Esophagus squamous epithelium (tissue), 5 donors: Measurements from ENCODE around the gene SLC39A7. TPM values are rescaled to one million over a fixed set of nuclear protein-coding genes. Genes with fewer than 3 reads are reported as not detected.

Source experiments
- DNase-seq: peaks from one replicate; lab custom pipeline; 2025; lab: John Stamatoyannopoulos, UW
- H3K27ac ChIP-seq, 4 donors: fragments of 200-600 bp; sonication (generic); one replicate each; pipeline ENCODE4 v1.5.1; 2016 to 2019; ENCODE audit warnings: mild to moderate bottlenecking in 1 of 4
- H3K27me3 ChIP-seq, 4 donors: fragments of 200-600 bp; sonication (generic); 1 replicate in 3 of 4; 2 replicates in 1 of 4; pipeline versions ENCODE4 v1.5.1 to v1.6.0; 2017 to 2021; ENCODE audit warnings: antibody characterized with exemption in 1 of 4
- H3K36me3 ChIP-seq, 3 donors: fragments of 200-600 bp; sonication (generic); one replicate each; pipeline ENCODE4 v1.5.1; 2016 to 2019
- H3K4me1 ChIP-seq, 3 donors: fragments of 200-600 bp; sonication (generic); one replicate each; pipeline ENCODE4 v1.5.1; 2017 to 2019
- H3K4me3 ChIP-seq, 4 donors: fragments of 200-600 bp; sonication (generic); 1 replicate in 3 of 4; 2 replicates in 1 of 4; pipeline ENCODE4 v1.5.1; 2016 to 2019; ENCODE audit warnings: mild to moderate bottlenecking in 2 of 4, moderate library complexity in 1 of 4
- H3K9me3 ChIP-seq, 3 donors: fragments of 200-600 bp; sonication (generic); one replicate each; pipeline ENCODE4 v1.5.1; 2016 to 2019
- CTCF ChIP-seq, 6 experiments: fragments of 450-650 bp in 4 of 6; fragments of 200-600 bp in 2 of 6; sonication (generic) in 2 of 6; IDR thresholded peaks; one replicate each; pipeline ENCODE4 v1.5.1; 2016 to 2019; ENCODE audit warnings: antibody characterized with exemption in 6 of 6, mild to moderate bottlenecking in 4 of 6, moderate library complexity in 4 of 6
- POLR2A ChIP-seq, 4 donors: fragments of 450-650 bp; IDR thresholded peaks; one replicate each; pipeline ENCODE4 v1.6.1; 2017; ENCODE audit warnings: antibody characterized with exemption in 4 of 4, mild to moderate bottlenecking in 4 of 4, moderate library complexity in 3 of 4
- WGBS, 2 donors: methylation state at CpG; one replicate each; pipeline ENCODE4 v1.1.5; 2018; 5-methylcytosine and 5-hydroxymethylcytosine counted together
- intact Hi-C: fragments of 100-400 bp; cut with DNase I; formaldehyde crosslinking; loops from one replicate; pipeline ENCODE4 v1.15.0; 2022
- total RNA-seq, 4 donors: library from RNA; depleted of rRNA; stranded (reverse); fragments of >200 nt; gene quantifications; one replicate each; pipeline ENCODE4 v1.1.0, GENCODE V29; 2016
- donor health status: DM: yes; HTN: yes; CAD: no.

The SLC39A7 gene
- total RNA-seq, 4 donors from 2014 or later, result 43.1 to 72.4 (median 62.4) TPM

GRCh38 chr6:33206027-33206863 is 5.6 kb downstream of the SLC39A7 start:
- H3K9me3 ChIP-seq, result no peaks in the 10 kb centered on the region
- TF ChIP-seq CTCF (IDR thresholded peaks at IDR 0.05) (no peak), POLR2A (IDR thresholded peaks at IDR 0.05) (no peak)
- H3K36me3 ChIP-seq, result peaks cover 14 to 42% (median 17%) of the 10 kb centered on the region in 3 donors
- peak overlapping the region in 2 of 4 donors; percentile 91 to 96 for H3K27ac ChIP-seq
- intact Hi-C loops, result no loop called here
- H3K27me3 ChIP-seq, result no peaks in the 10 kb centered on the region
- 80 to 83% methylated on average over 2 to 3 of the region's 3 CpGs for WGBS, 2 donors
- DNase-seq, result no peak
- no peak overlapping the region for H3K4me3 ChIP-seq
- H3K4me1 ChIP-seq, result peaks cover 37 to 81% (median 43%) of the 10 kb centered on the region in 3 donors

GRCh38 chr6:33206864-33207551 is 6.3 kb downstream of the SLC39A7 start:
- Histone ChIP-seq H3K27ac (peak overlapping the region; percentile 96 to 98 (median 96)), H3K27me3 (no peaks in the 10 kb centered on the region), H3K36me3 (peaks cover 14 to 48% (median 21%) of the 10 kb centered on the region in 3 donors), H3K9me3 (no peaks in the 10 kb centered on the region), H3K4me1 (peaks cover 30 to 73% (median 35%) of the 10 kb centered on the region in 3 donors), H3K4me3 (peak overlapping the region; percentile 84 to 91 (median 86))
- TF ChIP-seq POLR2A (IDR thresholded peaks at IDR 0.05) (no peak), CTCF (IDR thresholded peaks at IDR 0.05) (no peak)
- WGBS, 2 donors, result 22 to 27% methylated on average over 12 to 17 of the region's 20 CpGs
- DNase-seq, result no peak
- intact Hi-C loops, result no loop called here

GRCh38 chr6:33207552-33208090 is 7.0 kb downstream of the SLC39A7 start:
- peaks cover 28 to 73% (median 33%) of the 10 kb centered on the region in 3 donors for H3K4me1 ChIP-seq
- intact Hi-C loops, result no loop called here
- H3K4me3 ChIP-seq, result peak overlapping the region; percentile 84 to 91 (median 86)
- TF ChIP-seq CTCF (IDR thresholded peaks at IDR 0.05), result no peak
- TF ChIP-seq POLR2A (IDR thresholded peaks at IDR 0.05), result no peak
- no peaks in the 10 kb centered on the region for H3K27me3 ChIP-seq
- no peak for DNase-seq
- H3K36me3 ChIP-seq, result peaks cover 10 to 45% (median 15%) of the 10 kb centered on the region in 3 donors
- 2 to 4% methylated on average over 12 to 15 of the region's 29 CpGs for WGBS, 2 donors
- H3K27ac ChIP-seq, result peak overlapping the region; percentile 96 to 98 (median 96)
- no peaks in the 10 kb centered on the region for H3K9me3 ChIP-seq

- WGBS, 2 donors, result 0 to 2% methylated on average over 5 to 11 of the region's 86 CpGs
- Histone ChIP-seq H3K4me1 (peaks cover 35 to 73% (median 36%) of the 10 kb centered on the region in 3 donors), H3K4me3 (peak within 1 kb of the TSS; percentile 84 to 91 (median 86)), H3K36me3 (peaks cover 4 to 38% (median 10%) of the 10 kb centered on the region in 3 donors), H3K27me3 (peaks cover 0 to 5% (median 0%) of the 10 kb centered on the region in 4 donors), H3K27ac (peak within 1 kb of the TSS; percentile 96 to 98 (median 96)), H3K9me3 (no peaks in the 10 kb centered on the region)
- DNase-seq, result no peak
- intact Hi-C loops, result no loop called here
- TF ChIP-seq CTCF (IDR thresholded peaks at IDR 0.05) (peak in 1 of 6 experiments; percentile 3), POLR2A (IDR thresholded peaks at IDR 0.05) (peak in 3 of 4 donors; percentile 97 to 99 (median 98))
Observed at GRCh38 chr6:33208091-33208967, 7.7 kb downstream of the SLC39A7 start, which contains the start of gene RING1. Gene RING1, plus strand, starts transcription at chr6:33208500. Its CDS starts 323 bp downstream, at chr6:33208823.
